ENCODE measurements around the gene NPAS3.

NPAS3 gene

DNA sequence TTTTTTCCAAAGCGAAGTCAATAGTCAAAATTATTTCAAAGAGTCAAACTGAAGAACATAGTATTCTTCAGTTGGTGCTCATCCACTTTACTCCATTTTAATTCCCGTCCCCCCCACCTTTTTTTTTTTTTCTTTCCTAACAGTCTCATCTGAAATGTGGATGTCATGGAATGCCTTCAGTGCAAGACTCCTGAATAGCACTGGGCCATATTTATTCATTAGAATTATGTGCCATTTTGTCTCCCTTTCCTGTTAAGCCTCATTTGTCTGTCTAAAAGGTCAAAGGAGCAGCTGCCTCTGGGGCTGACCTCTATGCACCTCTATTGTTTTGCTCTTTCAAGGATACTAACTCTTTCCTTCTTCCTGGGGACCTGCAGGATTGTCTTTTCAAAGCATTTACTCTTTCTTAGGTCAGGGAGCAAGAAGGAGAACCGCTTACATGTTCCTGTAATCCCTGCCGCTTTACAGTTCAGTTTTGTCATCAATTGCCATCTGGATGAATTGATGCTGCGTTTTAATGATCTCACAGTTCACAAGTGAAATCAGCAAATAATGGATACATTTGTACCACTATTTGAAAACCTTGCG is 310.6 kb downstream of the NPAS3 start:
- in situ Hi-C loops (cut with HindIII; ENCODE audit: low sequenced_read_pairs): no loop called here

DNA sequence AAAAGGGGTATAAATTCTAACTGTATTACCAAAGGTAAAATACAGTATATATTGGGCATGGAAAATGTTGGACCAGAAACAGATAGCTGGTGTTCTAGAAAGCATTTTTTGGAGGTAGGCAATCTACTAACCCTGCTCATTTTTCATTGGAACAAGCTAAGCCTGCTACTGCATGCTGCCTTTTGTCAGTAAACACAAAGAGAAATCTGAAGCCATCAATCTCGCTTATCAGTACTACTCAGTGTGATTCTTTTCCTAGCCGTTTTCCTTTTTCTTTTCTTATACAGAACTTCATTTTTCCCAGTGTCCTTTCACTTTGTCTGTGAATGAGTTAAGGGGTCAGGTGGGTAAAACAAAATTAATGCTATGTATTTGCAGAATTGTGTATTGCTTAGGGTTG is 312.3 kb downstream of the NPAS3 start:
- H3K4me3 ChIP-seq (ENCODE audit: low read depth, low read length): no peak overlapping the region
- DNase-seq (ENCODE audit: low read depth): no peak
- TF ChIP-seq, protein P1, sequence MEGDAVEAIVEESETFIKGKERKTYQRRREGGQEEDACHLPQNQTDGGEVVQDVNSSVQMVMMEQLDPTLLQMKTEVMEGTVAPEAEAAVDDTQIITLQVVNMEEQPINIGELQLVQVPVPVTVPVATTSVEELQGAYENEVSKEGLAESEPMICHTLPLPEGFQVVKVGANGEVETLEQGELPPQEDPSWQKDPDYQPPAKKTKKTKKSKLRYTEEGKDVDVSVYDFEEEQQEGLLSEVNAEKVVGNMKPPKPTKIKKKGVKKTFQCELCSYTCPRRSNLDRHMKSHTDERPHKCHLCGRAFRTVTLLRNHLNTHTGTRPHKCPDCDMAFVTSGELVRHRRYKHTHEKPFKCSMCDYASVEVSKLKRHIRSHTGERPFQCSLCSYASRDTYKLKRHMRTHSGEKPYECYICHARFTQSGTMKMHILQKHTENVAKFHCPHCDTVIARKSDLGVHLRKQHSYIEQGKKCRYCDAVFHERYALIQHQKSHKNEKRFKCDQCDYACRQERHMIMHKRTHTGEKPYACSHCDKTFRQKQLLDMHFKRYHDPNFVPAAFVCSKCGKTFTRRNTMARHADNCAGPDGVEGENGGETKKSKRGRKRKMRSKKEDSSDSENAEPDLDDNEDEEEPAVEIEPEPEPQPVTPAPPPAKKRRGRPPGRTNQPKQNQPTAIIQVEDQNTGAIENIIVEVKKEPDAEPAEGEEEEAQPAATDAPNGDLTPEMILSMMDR (IDR thresholded peaks at IDR 0.05; ENCODE audit: low read depth, low read length, missing control alignments): no peak
- in situ Hi-C loops (cut with HindIII; ENCODE audit: low sequenced_read_pairs): no loop called here

More for the DNA sequence above, 310.6 kb downstream of the NPAS3 start:
- DNase-seq (ENCODE audit: low read depth): no peak
- TF ChIP-seq, protein P1 (IDR thresholded peaks at IDR 0.05; ENCODE audit: low read depth, low read length, missing control alignments): no peak
- no peak overlapping the region for H3K4me3 ChIP-seq (ENCODE audit: low read depth, low read length)

DNA sequence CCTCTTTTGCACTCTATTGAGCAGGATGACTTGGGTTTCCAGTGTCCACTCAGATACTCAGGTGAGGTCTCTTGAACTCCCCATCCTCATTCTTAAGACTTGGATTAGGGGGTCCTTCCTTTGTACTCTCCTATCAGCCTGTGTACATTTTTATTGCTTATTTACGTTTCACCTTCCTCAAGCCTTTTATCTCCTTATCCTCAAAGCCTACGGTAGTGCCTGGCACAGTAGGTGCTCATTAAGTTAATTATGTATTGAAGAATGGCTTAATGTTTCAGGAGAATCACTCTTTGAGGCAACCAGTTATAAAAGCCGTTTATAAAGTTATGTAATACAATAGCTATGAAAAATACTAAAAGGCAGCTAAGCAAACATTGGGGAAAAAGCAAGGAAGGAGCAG is 315.7 kb downstream of the NPAS3 start:
- TF ChIP-seq, protein P1 (IDR thresholded peaks at IDR 0.05; ENCODE audit: low read depth, low read length, missing control alignments): no peak
- H3K4me3 ChIP-seq (ENCODE audit: low read depth, low read length): no peak overlapping the region
- in situ Hi-C loops (cut with HindIII; ENCODE audit: low sequenced_read_pairs): no loop called here
- DNase-seq (ENCODE audit: low read depth): no peak

DNA sequence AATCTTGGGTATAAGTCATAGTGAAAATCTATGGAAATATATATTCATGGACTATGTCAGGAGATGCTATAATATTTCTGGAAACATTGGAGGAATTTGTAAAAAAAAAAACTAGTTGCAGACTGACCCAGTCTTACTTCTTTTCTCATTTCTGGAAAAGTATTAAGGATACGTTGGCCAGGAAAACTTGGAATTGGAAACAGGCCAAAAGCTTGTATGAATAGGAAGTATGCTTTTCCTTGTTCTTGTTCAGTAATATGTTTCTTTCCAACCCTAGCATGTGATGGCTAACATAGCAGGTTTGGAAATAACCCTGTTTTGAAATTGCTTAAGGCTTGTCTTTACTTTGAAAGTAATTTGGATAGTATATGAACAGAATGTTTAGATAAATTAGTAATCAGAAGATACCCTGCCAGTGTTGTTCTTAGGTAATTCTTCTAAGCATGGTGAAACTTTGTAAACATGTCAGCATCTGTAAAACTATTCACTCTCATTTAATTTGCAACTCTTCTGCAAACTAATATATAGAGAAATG is 316.2 kb downstream of the NPAS3 start:
- DNase-seq (ENCODE audit: low read depth): no peak
- in situ Hi-C loops (cut with HindIII; ENCODE audit: low sequenced_read_pairs): no loop called here
- TF ChIP-seq, protein P1 (IDR thresholded peaks at IDR 0.05; ENCODE audit: low read depth, low read length, missing control alignments): no peak
- no peak overlapping the region for H3K4me3 ChIP-seq (ENCODE audit: low read depth, low read length)

DNA sequence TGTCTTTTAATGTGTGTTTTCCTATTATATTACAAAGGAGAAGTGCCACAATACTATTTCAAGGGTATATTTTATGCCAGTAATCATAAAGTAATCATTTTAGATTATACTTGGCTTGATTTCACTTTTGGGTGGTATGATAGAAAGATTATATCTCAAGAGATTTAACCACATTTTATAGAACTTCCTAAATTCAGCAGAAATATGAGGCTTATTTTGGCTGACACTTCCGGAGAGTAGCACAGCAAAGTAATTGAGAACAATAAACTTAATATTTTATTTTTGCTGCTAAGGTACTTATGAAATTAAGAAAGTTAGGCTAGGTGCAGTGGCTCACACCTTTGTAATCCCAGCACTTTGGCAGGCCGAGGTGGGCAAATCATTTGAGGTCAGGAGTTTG is 319.1 kb downstream of the NPAS3 start:
- H3K4me3 ChIP-seq (ENCODE audit: low read depth, low read length): no peak overlapping the region
- TF ChIP-seq, protein P1 (IDR thresholded peaks at IDR 0.05; ENCODE audit: low read depth, low read length, missing control alignments): no peak
- in situ Hi-C loops (cut with HindIII; ENCODE audit: low sequenced_read_pairs): no loop called here
- no peak for DNase-seq (ENCODE audit: low read depth)

DNA sequence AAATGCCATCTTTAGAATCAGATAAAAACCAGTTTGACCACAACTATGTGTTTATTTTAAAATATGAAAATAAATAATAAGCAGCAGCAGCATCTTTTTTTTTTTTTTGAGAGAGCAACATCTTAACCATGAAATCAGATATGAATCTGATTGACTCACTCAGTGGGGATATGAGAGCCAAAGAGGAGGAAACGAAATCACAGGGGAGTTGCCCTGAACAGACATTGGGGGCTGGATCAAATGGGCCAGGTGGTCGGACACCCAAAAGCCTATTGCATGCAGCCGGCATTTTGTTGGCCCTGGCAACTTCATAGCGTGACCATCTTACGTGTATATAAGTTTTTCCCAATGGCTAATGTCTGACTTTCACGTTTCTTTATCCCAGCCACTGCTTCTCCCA is 321.1 kb downstream of the NPAS3 start:
- in situ Hi-C loops (cut with HindIII; ENCODE audit: low sequenced_read_pairs): no loop called here
- TF ChIP-seq, protein P1 (IDR thresholded peaks at IDR 0.05; ENCODE audit: low read depth, low read length, missing control alignments): no peak
- H3K4me3 ChIP-seq (ENCODE audit: low read depth, low read length): no peak overlapping the region
- no peak for DNase-seq (ENCODE audit: low read depth)

All from astrocyte of the cerebellum (primary cell).